ENCODE data around the gene ZEB2. TPM values are rescaled to one million over a fixed set of nuclear protein-coding genes. Genes with fewer than 3 reads are reported as not detected.

The ZEB2 gene
- total RNA-seq, result 267 TPM

- FAIRE-seq (no peak), DNase-seq (ENCODE audit: low spot score in 2 of 2) (peak; percentile 35 to 60)
Measured at GRCh38 chr2:144519934-144520731, at the start of gene ZEB2. Gene ZEB2, minus strand, starts transcription at chr2:144520119. Its CDS starts 2,769 bp downstream, at chr2:144517350.

GRCh38 chr2:144567745-144568144 is 47.8 kb upstream of the ZEB2 start:
- FAIRE-seq, result no peak
- no peak for DNase-seq (ENCODE audit: low spot score in 2 of 2)

- FAIRE-seq, result no peak
Measured at GRCh38 chr2:144566448-144566847, 46.5 kb upstream of the ZEB2 start.

GRCh38 chr2:144560251-144560650 is 40.3 kb upstream of the ZEB2 start:
- FAIRE-seq (no peak), DNase-seq (ENCODE audit: low spot score in 2 of 2) (no peak)

More at GRCh38 chr2:144566448-144566847, 46.5 kb upstream of the ZEB2 start:
- DNase-seq (ENCODE audit: low spot score in 2 of 2), result no peak

- DNase-seq (ENCODE audit: low spot score in 2 of 2) (no peak), FAIRE-seq (no peak)
Measured at GRCh38 chr2:144559681-144560080, 39.8 kb upstream of the ZEB2 start.

GRCh38 chr2:144559242-144559641 is 39.3 kb upstream of the ZEB2 start:
- DNase-seq (ENCODE audit: low spot score in 2 of 2), result no peak
- no peak for FAIRE-seq

- DNase-seq (ENCODE audit: low spot score in 2 of 2) (no peak), FAIRE-seq (no peak)
Measured at GRCh38 chr2:144554492-144555210, 34.7 kb upstream of the ZEB2 start.

GRCh38 chr2:144553379-144553778 is 33.5 kb upstream of the ZEB2 start:
- no peak for DNase-seq (ENCODE audit: low spot score in 2 of 2)
- FAIRE-seq, result no peak

- DNase-seq (ENCODE audit: low spot score in 2 of 2) (no peak), FAIRE-seq (no peak)
Measured at GRCh38 chr2:144552821-144553220, 32.9 kb upstream of the ZEB2 start.

GRCh38 chr2:144550911-144551310 is 31.0 kb upstream of the ZEB2 start:
- no peak for DNase-seq (ENCODE audit: low spot score in 2 of 2)
- FAIRE-seq, result no peak

GRCh38 chr2:144550084-144550483 is 30.2 kb upstream of the ZEB2 start:
- no peak for FAIRE-seq
- no peak for DNase-seq (ENCODE audit: low spot score in 2 of 2)

GRCh38 chr2:144548532-144549191 is 28.7 kb upstream of the ZEB2 start:
- DNase-seq (ENCODE audit: low spot score in 2 of 2) (no peak), FAIRE-seq (no peak)

GRCh38 chr2:144548088-144548487 is 28.2 kb upstream of the ZEB2 start:
- FAIRE-seq (no peak), DNase-seq (ENCODE audit: low spot score in 2 of 2) (no peak)

- no peak for FAIRE-seq
- DNase-seq (ENCODE audit: low spot score in 2 of 2), result no peak
Measured at GRCh38 chr2:144547494-144547893, 27.6 kb upstream of the ZEB2 start.

GRCh38 chr2:144546933-144547332 is 27.0 kb upstream of the ZEB2 start:
- no peak for DNase-seq (ENCODE audit: low spot score in 2 of 2)

GRCh38 chr2:144545787-144546186 is 25.9 kb upstream of the ZEB2 start:
- FAIRE-seq (no peak), DNase-seq (ENCODE audit: low spot score in 2 of 2) (no peak)

More at GRCh38 chr2:144546933-144547332, 27.0 kb upstream of the ZEB2 start:
- FAIRE-seq, result no peak

- no peak for DNase-seq (ENCODE audit: low spot score in 2 of 2)
- no peak for FAIRE-seq
Measured at GRCh38 chr2:144544053-144544452, 24.1 kb upstream of the ZEB2 start.

- DNase-seq (ENCODE audit: low spot score in 2 of 2), result no peak
- no peak for FAIRE-seq
Measured at GRCh38 chr2:144541396-144541795, 21.5 kb upstream of the ZEB2 start.

- FAIRE-seq, result no peak
Measured at GRCh38 chr2:144539289-144539782, 19.4 kb upstream of the ZEB2 start.

GRCh38 chr2:144535300-144535699 is 15.4 kb upstream of the ZEB2 start:
- no peak for DNase-seq (ENCODE audit: low spot score in 2 of 2)
- FAIRE-seq, result no peak

More at GRCh38 chr2:144539289-144539782, 19.4 kb upstream of the ZEB2 start:
- no peak for DNase-seq (ENCODE audit: low spot score in 2 of 2)

GRCh38 chr2:144533221-144533620 is 13.3 kb upstream of the ZEB2 start:
- DNase-seq (ENCODE audit: low spot score in 2 of 2), result no peak
- FAIRE-seq, result no peak
